CD14-positive monocyte (primary cell): Measurements from ENCODE around the gene RXFP2. TPM values are rescaled to one million over a fixed set of nuclear protein-coding genes. Genes with fewer than 3 reads are reported as not detected.
A peak's percentile ranks its signal among the peaks of the same experiment; 100 is the strongest.

Experiments used
- DNase-seq, 3 donors: peaks; one replicate each; pipeline ENCODE4 v3.0.0-alpha.2; 2011 to 2022
- H2AFZ ChIP-seq: 2 replicates; pipeline ENCODE4 v1.6.0; 2012; ENCODE audit warnings: mild to moderate bottlenecking, low read depth, low read length, inconsistent platforms; ENCODE audit not compliant: insufficient read depth, poor library complexity, severe bottlenecking
- H3K27ac ChIP-seq, 2 donors: 1 replicate in 1 of 2; 2 replicates in 1 of 2; pipeline ENCODE4 v1.5.1; 2012 to 2013; ENCODE audit warnings: low read length in 2 of 2, control low read depth in 1 of 2, inconsistent platforms in 1 of 2, low read depth in 1 of 2, mild to moderate bottlenecking in 1 of 2
- H3K27me3 ChIP-seq, 2 donors: one replicate each; pipeline versions ENCODE4 v1.6.0 to v1.6.1; 2011 to 2013; ENCODE audit warnings: low read length in 2 of 2; ENCODE audit not compliant: control insufficient read depth in 2 of 2, insufficient read depth in 2 of 2
- H3K36me3 ChIP-seq, 2 donors: replicated peaks in 1 of 2; 1 replicate in 1 of 2; 2 replicates in 1 of 2; pipeline versions ENCODE4 v1.5.1 to v1.6.1; 2012 to 2013; ENCODE audit warnings: low read length in 2 of 2, control low read depth in 1 of 2, inconsistent platforms in 1 of 2, mild to moderate bottlenecking in 1 of 2; ENCODE audit not compliant: insufficient read depth in 2 of 2, control insufficient read depth in 1 of 2
- H3K4me1 ChIP-seq, 2 donors: 1 replicate in 1 of 2; 2 replicates in 1 of 2; pipeline versions ENCODE4 v1.5.1 to v1.6.1; 2012 to 2013; ENCODE audit warnings: low read length in 2 of 2, control low read depth in 1 of 2, inconsistent platforms in 1 of 2, mild to moderate bottlenecking in 1 of 2, moderate library complexity in 1 of 2; ENCODE audit not compliant: insufficient read depth in 2 of 2, control insufficient read depth in 1 of 2
- H3K4me2 ChIP-seq: replicated peaks from 2 replicates; pipeline ENCODE3; 2012; ENCODE audit warnings: low read length, moderate library complexity, mild to moderate bottlenecking; ENCODE audit not compliant: poor library complexity, severe bottlenecking; ENCODE audit errors: extremely low read depth
- H3K4me3 ChIP-seq, 3 experiments: fragments of 200-600 bp in 1 of 3; sonication (generic) in 1 of 3; replicated peaks in 1 of 3; 1 replicate in 2 of 3; 2 replicates in 1 of 3; pipeline ENCODE4 v1.5.1; 2011 to 2013; ENCODE audit warnings: low read length in 3 of 3, mild to moderate bottlenecking in 3 of 3, control low read depth in 2 of 3, low read depth in 2 of 3, inconsistent platforms in 1 of 3, moderate library complexity in 1 of 3
- H3K79me2 ChIP-seq: 2 replicates; pipeline ENCODE4 v1.6.0; 2012; ENCODE audit warnings: mild to moderate bottlenecking, control low read depth, inconsistent platforms, low read length, moderate library complexity; ENCODE audit not compliant: insufficient read depth
- H3K9ac ChIP-seq: 2 replicates; pipeline ENCODE4 v1.6.0; 2017; ENCODE audit warnings: low read length, mild to moderate bottlenecking; ENCODE audit not compliant: insufficient read depth, poor library complexity, severe bottlenecking
- H3K9me3 ChIP-seq, 2 donors: replicated peaks in 1 of 2; 1 replicate in 1 of 2; 2 replicates in 1 of 2; pipeline versions ENCODE4 v1.5.1 to v1.6.1; 2012 to 2013; ENCODE audit warnings: low read length in 2 of 2, control low read depth in 1 of 2; ENCODE audit not compliant: control insufficient read depth in 1 of 2, insufficient read depth in 1 of 2
- H4K20me1 ChIP-seq: 2 replicates; pipeline ENCODE4 v1.6.0; 2012; ENCODE audit warnings: mild to moderate bottlenecking, low read length, control low read depth, moderate library complexity; ENCODE audit not compliant: insufficient read depth
- H3K27ac Mint-ChIP-seq, 7 donors: one replicate each; pipeline ENCODE4 v1.8.0; 2020; ENCODE audit warnings: mild to moderate bottlenecking in 7 of 7, mixed read lengths in 7 of 7, moderate library complexity in 6 of 7, inconsistent platforms in 2 of 7
- H3K27me3 Mint-ChIP-seq, 3 donors: one replicate each; pipeline ENCODE4 v1.8.0; 2021 to 2022; ENCODE audit warnings: low read depth in 3 of 3, mild to moderate bottlenecking in 3 of 3, mixed read lengths in 3 of 3, moderate library complexity in 3 of 3, inconsistent platforms in 1 of 3
- H3K36me3 Mint-ChIP-seq, 2 donors: one replicate each; pipeline ENCODE4 v1.8.0; 2020; ENCODE audit warnings: mixed read lengths in 2 of 2, inconsistent platforms in 1 of 2, mild to moderate bottlenecking in 1 of 2
- H3K4me1 Mint-ChIP-seq: one replicate; pipeline ENCODE4 v1.8.0; 2020; ENCODE audit warnings: mild to moderate bottlenecking, mixed read lengths
- H3K4me3 Mint-ChIP-seq, 2 donors: one replicate each; pipeline ENCODE4 v1.8.0; 2020; ENCODE audit warnings: mild to moderate bottlenecking in 2 of 2, mixed read lengths in 2 of 2, moderate library complexity in 1 of 2
- H3K9me3 Mint-ChIP-seq, 7 donors: one replicate each; pipeline ENCODE4 v1.8.0; 2020 to 2022; ENCODE audit warnings: mixed read lengths in 7 of 7, mild to moderate bottlenecking in 6 of 7, moderate library complexity in 6 of 7, inconsistent platforms in 2 of 7
- WGBS: methylation state at CpG from one replicate; pipeline ENCODE4 v1.1.5; 2013; ENCODE audit warnings: missing lambda C conversion rate; ENCODE audit not compliant: insufficient coverage; 5-methylcytosine and 5-hydroxymethylcytosine counted together
- intact Hi-C, 2 donors: fragments of 100-400 bp; cut with micrococcal nuclease; formaldehyde crosslinking; loops; one replicate each; pipeline versions ENCODE4 v1.15.0 to v1.15.1; 2023
- polyA plus RNA-seq, 3 donors: library from polyadenylated mRNA; depleted of rRNA in 1 of 3; unstranded in 2 of 3; stranded (reverse) in 1 of 3; fragments of 300-500 nt in 2 of 3; fragments of >200 nt in 1 of 3; fragmentation: Illumina TruSeq in 2 of 3; gene quantifications; 1 replicate in 2 of 3; 2 replicates in 1 of 3; pipeline ENCODE4 v1.2.3, GENCODE V29; 2012 to 2021
- TF ChIP-seq, protein P1 (sequence below): fragments of 200-600 bp; IDR thresholded peaks from one replicate; pipeline ENCODE4 v1.8.0; 2022; ENCODE audit warnings: antibody characterized with exemption, mild to moderate bottlenecking

RXFP2 gene
- polyA plus RNA-seq, 3 donors, result 0.38 to 0.69 TPM; not detected in 1

DNA sequence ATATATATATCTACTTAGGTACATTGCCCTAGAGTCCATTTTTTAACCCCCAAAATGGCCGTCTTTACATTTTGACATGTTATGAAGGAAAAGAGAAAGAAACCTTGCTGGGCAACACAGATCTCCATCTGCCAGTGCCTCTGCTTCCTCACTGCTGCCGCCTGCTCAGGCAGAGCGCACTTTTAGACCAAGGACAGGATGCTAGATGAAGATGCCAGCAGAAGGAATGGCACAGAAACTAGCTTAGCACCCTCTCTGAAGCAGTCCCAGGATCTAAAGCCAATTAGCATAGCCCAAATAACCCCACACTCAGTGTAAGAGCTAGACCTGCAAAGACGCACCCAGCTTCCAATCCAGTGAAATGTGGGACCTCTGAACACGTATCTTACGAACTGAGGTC, 111.9 kb downstream of the RXFP2 start:
- H3K36me3 Mint-ChIP-seq, result peaks cover 18 to 36% of the 10 kb centered on the region in 2 donors
- no peak overlapping the region for H3K4me3 Mint-ChIP-seq
- H3K4me1 ChIP-seq, result peaks cover 21 to 33% of the 10 kb centered on the region in 2 donors
- H4K20me1 ChIP-seq, result peaks cover 24% of the 10 kb centered on the region
- no peak overlapping the region for H3K9ac ChIP-seq
- peaks cover 0 to 2% (median 0%) of the 10 kb centered on the region in 7 donors for H3K9me3 Mint-ChIP-seq
- no peak overlapping the region for H3K4me3 ChIP-seq
- H3K9me3 ChIP-seq, result no peaks in the 10 kb centered on the region
- TF ChIP-seq, protein P1, sequence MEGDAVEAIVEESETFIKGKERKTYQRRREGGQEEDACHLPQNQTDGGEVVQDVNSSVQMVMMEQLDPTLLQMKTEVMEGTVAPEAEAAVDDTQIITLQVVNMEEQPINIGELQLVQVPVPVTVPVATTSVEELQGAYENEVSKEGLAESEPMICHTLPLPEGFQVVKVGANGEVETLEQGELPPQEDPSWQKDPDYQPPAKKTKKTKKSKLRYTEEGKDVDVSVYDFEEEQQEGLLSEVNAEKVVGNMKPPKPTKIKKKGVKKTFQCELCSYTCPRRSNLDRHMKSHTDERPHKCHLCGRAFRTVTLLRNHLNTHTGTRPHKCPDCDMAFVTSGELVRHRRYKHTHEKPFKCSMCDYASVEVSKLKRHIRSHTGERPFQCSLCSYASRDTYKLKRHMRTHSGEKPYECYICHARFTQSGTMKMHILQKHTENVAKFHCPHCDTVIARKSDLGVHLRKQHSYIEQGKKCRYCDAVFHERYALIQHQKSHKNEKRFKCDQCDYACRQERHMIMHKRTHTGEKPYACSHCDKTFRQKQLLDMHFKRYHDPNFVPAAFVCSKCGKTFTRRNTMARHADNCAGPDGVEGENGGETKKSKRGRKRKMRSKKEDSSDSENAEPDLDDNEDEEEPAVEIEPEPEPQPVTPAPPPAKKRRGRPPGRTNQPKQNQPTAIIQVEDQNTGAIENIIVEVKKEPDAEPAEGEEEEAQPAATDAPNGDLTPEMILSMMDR, result no peak
- intact Hi-C loops, result no loop called here
- H3K27me3 ChIP-seq, result no peaks in the 10 kb centered on the region
- 100% methylated on average over 5 of the region's 6 CpGs for WGBS
- H3K27ac Mint-ChIP-seq, result peak overlapping the region in 1 of 7 donors; percentile 5
- H3K79me2 ChIP-seq, result peaks cover 74% of the 10 kb centered on the region
- peaks cover 38% of the 10 kb centered on the region for H3K4me1 Mint-ChIP-seq
- no peaks in the 10 kb centered on the region for H3K27me3 Mint-ChIP-seq
- H3K4me2 ChIP-seq, result no peak overlapping the region
- no peaks in the 10 kb centered on the region for H3K36me3 ChIP-seq
- no peak overlapping the region for H3K27ac ChIP-seq
- H2AFZ ChIP-seq, result no peak overlapping the region
- DNase-seq, result no peak
